GM19467 (cell line): ENCODE data around the gene ANKRD11.
"Not testable (repeated sequence)": the region's sequence is repeated elsewhere in the genome, so short reads cannot be mapped to it uniquely, and the experiment has no call there.

Experiments used
- ATAC-seq: cut with Tn5 transposase; IDR thresholded peaks from one replicate; pipeline ENCODE4 v1.9.1; 2021; ENCODE audit warnings: mild to moderate bottlenecking, moderate library complexity; ENCODE audit not compliant: unreplicated experiment

The ANKRD11 gene

GRCh38 chr16:89334988-89335802, 155.2 kb downstream of the ANKRD11 start:
- ATAC-seq: no peak

- ATAC-seq: no peak
These were observed 155.9 kb downstream of the ANKRD11 start for GRCh38 chr16:89334461-89334860.

GRCh38 chr16:89334050-89334449, 156.3 kb downstream of the ANKRD11 start:
- ATAC-seq: no peak

GRCh38 chr16:89333401-89334001, 156.9 kb downstream of the ANKRD11 start:
- not testable (repeated sequence) for ATAC-seq

GRCh38 chr16:89332902-89333245, 157.5 kb downstream of the ANKRD11 start:
- no peak for ATAC-seq

- no peak for ATAC-seq
These were observed 158.0 kb downstream of the ANKRD11 start for GRCh38 chr16:89332243-89332901.

- ATAC-seq: no peak
These were observed 158.8 kb downstream of the ANKRD11 start for GRCh38 chr16:89331371-89332109.

- ATAC-seq: no peak
These were observed 160.0 kb downstream of the ANKRD11 start for GRCh38 chr16:89330177-89330856.

GRCh38 chr16:89329830-89330176, 160.6 kb downstream of the ANKRD11 start:
- not testable (repeated sequence) for ATAC-seq

GRCh38 chr16:89328412-89329400, 161.7 kb downstream of the ANKRD11 start:
- not testable (repeated sequence) for ATAC-seq

GRCh38 chr16:89326721-89327120, 163.6 kb downstream of the ANKRD11 start:
- ATAC-seq: no peak

- ATAC-seq: no peak
These were observed 164.4 kb downstream of the ANKRD11 start for GRCh38 chr16:89325861-89326471.

- no peak for ATAC-seq
These were observed 166.0 kb downstream of the ANKRD11 start for GRCh38 chr16:89324056-89325010.

GRCh38 chr16:89323120-89323960, 167.0 kb downstream of the ANKRD11 start:
- ATAC-seq: no peak

- ATAC-seq: no peak
These were observed 167.8 kb downstream of the ANKRD11 start for GRCh38 chr16:89322321-89323119.

GRCh38 chr16:89320782-89321501, 169.4 kb downstream of the ANKRD11 start:
- ATAC-seq: no peak
